Ishikawa (cell line): Measurements from ENCODE around the gene TNFRSF17.
A peak's percentile ranks its signal among the peaks of the same experiment; 100 is the strongest.

Experiments used
- CEBPB ChIP-seq: IDR thresholded peaks from 2 replicates; pipeline ENCODE4 v1.6.1; 2012
- CREB1 ChIP-seq: IDR thresholded peaks from 2 replicates; pipeline ENCODE4 v1.6.1; 2012; ENCODE audit warnings: low read depth
- EGR1 ChIP-seq: IDR thresholded peaks from 2 replicates; pipeline ENCODE4 v1.6.1; 2012
- EP300 ChIP-seq: IDR thresholded peaks from 2 replicates; pipeline ENCODE4 v1.6.1; 2012; ENCODE audit warnings: borderline replicate concordance
- FOXM1 ChIP-seq: IDR thresholded peaks from 2 replicates; pipeline ENCODE4 v1.6.1; 2012; ENCODE audit warnings: low read depth, borderline replicate concordance
- NFIC ChIP-seq: IDR thresholded peaks from 2 replicates; pipeline ENCODE4 v1.6.1; 2012
- RAD21 ChIP-seq: IDR thresholded peaks from 2 replicates; pipeline ENCODE4 v1.6.1; 2012; ENCODE audit warnings: low read depth
- TAF1 ChIP-seq: IDR thresholded peaks from 2 replicates; pipeline ENCODE4 v1.6.1; 2012; ENCODE audit warnings: low read depth, mild to moderate bottlenecking
- TCF12 ChIP-seq: IDR thresholded peaks from 2 replicates; pipeline ENCODE4 v1.6.1; 2012; ENCODE audit warnings: low read depth
- TEAD4 ChIP-seq: IDR thresholded peaks from 2 replicates; pipeline ENCODE4 v1.6.1; 2012
- YY1 ChIP-seq: IDR thresholded peaks from 2 replicates; pipeline ENCODE4 v1.6.1; 2012; ENCODE audit warnings: low read depth
- ZBTB7A ChIP-seq: IDR thresholded peaks from 2 replicates; pipeline ENCODE4 v1.6.1; 2012; ENCODE audit warnings: low read depth
- TF ChIP-seq, protein P1 (sequence below): IDR thresholded peaks from 2 replicates; pipeline ENCODE4 v1.6.1; 2012
- TF ChIP-seq, protein P2 (sequence below): IDR thresholded peaks from 2 replicates; pipeline ENCODE4 v1.6.1; 2012
- TF ChIP-seq, protein P3 (sequence below): IDR thresholded peaks from 2 replicates; pipeline ENCODE4 v1.6.1; 2012; ENCODE audit warnings: low read depth, mild to moderate bottlenecking

TNFRSF17 gene

GRCh38 chr16:11948819-11949218, 16.2 kb upstream of the TNFRSF17 start:
- no peak for TF ChIP-seq TCF12
- TF ChIP-seq ZBTB7A, result no peak
- no peak for TF ChIP-seq CREB1
- no peak for TF ChIP-seq RAD21
- TF ChIP-seq, protein P1, sequence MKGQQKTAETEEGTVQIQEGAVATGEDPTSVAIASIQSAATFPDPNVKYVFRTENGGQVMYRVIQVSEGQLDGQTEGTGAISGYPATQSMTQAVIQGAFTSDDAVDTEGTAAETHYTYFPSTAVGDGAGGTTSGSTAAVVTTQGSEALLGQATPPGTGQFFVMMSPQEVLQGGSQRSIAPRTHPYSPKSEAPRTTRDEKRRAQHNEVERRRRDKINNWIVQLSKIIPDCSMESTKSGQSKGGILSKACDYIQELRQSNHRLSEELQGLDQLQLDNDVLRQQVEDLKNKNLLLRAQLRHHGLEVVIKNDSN, result no peak
- TF ChIP-seq TAF1, result no peak
- no peak for TF ChIP-seq NFIC
- TF ChIP-seq CEBPB, result no peak
- TF ChIP-seq, protein P2, sequence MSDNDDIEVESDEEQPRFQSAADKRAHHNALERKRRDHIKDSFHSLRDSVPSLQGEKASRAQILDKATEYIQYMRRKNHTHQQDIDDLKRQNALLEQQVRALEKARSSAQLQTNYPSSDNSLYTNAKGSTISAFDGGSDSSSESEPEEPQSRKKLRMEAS, result no peak
- no peak for TF ChIP-seq YY1
- TF ChIP-seq FOXM1, result no peak
- TF ChIP-seq EGR1, result no peak

DNA sequence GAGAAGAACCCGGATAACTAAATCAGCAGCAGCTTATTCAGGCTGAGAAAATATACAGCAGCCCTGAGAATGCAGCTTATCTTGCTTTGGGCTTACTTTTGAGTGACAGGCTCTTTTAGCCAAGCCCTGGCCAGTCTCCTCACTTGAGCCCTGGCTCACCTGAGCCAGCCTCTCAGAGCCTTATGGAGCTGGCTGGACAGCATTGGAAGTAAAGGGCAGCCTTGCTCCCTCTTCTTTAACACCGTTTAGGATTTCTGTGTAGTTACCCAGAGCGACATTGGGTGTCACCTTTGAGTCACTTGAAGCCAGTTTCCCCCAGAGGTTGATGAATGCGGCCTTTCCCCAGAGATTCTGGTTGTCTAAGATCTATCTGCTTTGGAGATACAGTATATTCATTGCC, 15.5 kb upstream of the TNFRSF17 start:
- peak; percentile 80 for TF ChIP-seq RAD21
- TF ChIP-seq, protein P2, result no peak

GRCh38 chr16:11950388-11950787, 14.6 kb upstream of the TNFRSF17 start:
- no peak for TF ChIP-seq TAF1
- TF ChIP-seq, protein P1, result no peak
- TF ChIP-seq TCF12, result no peak
- no peak for TF ChIP-seq EGR1
- TF ChIP-seq FOXM1, result no peak
- TF ChIP-seq, protein P3, sequence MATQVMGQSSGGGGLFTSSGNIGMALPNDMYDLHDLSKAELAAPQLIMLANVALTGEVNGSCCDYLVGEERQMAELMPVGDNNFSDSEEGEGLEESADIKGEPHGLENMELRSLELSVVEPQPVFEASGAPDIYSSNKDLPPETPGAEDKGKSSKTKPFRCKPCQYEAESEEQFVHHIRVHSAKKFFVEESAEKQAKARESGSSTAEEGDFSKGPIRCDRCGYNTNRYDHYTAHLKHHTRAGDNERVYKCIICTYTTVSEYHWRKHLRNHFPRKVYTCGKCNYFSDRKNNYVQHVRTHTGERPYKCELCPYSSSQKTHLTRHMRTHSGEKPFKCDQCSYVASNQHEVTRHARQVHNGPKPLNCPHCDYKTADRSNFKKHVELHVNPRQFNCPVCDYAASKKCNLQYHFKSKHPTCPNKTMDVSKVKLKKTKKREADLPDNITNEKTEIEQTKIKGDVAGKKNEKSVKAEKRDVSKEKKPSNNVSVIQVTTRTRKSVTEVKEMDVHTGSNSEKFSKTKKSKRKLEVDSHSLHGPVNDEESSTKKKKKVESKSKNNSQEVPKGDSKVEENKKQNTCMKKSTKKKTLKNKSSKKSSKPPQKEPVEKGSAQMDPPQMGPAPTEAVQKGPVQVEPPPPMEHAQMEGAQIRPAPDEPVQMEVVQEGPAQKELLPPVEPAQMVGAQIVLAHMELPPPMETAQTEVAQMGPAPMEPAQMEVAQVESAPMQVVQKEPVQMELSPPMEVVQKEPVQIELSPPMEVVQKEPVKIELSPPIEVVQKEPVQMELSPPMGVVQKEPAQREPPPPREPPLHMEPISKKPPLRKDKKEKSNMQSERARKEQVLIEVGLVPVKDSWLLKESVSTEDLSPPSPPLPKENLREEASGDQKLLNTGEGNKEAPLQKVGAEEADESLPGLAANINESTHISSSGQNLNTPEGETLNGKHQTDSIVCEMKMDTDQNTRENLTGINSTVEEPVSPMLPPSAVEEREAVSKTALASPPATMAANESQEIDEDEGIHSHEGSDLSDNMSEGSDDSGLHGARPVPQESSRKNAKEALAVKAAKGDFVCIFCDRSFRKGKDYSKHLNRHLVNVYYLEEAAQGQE, result no peak
- TF ChIP-seq TEAD4, result no peak
- TF ChIP-seq RAD21, result no peak
- TF ChIP-seq YY1, result no peak

GRCh38 chr16:11955713-11956123, 9.3 kb upstream of the TNFRSF17 start:
- TF ChIP-seq CREB1 (no peak), YY1 (no peak), TAF1 (no peak), EP300 (no peak), NFIC (no peak)
- TF ChIP-seq, protein P1, result no peak
- TF ChIP-seq, protein P2, result no peak

DNA sequence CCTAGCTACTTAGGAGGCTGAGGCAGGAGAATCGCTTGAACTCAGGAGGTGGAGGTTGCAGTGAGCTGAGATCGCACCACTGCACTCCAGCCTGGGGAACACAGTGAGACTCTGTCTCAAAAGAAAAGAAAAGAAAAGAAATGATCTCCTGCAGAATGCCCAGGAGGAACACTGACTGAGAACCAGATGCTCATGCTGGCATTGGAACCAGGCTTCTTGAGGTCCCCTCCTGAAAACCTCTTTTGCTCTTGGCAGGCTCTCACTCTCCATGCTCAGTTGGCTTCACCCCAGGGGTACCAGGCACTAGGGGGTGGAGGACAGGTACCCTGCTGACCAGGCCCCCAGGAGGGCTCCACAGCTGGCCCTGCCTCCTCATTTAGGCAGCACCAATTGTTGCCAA, 8.5 kb upstream of the TNFRSF17 start:
- TF ChIP-seq TCF12 (no peak), EP300 (no peak), FOXM1 (no peak), YY1 (no peak), TAF1 (no peak), ZBTB7A (no peak), RAD21 (no peak), CEBPB (no peak), CREB1 (no peak), EGR1 (no peak), NFIC (no peak), TEAD4 (no peak)
- TF ChIP-seq, protein P2, result no peak
- TF ChIP-seq, protein P1, result no peak
- TF ChIP-seq, protein P3, result no peak
